HCT116 (cell line): ENCODE data around the gene ZNF396. TPM values are rescaled to one million over a fixed set of nuclear protein-coding genes. Genes with fewer than 3 reads are reported as not detected.

Experiments used
- ATAC-seq: fragments of 200-7000 bp; cut with Tn5 transposase; 2 replicates; pipeline ENCODE4 v1.9.1; 2020; ENCODE audit warnings: mild to moderate bottlenecking, moderate library complexity
- BruUV-seq: library from RNA; stranded (reverse); fragments of 400-500 nt; replicated peaks from 2 replicates; lab custom pipeline; 2021; lab: Mats Ljungman, UMichigan
- CTCF ChIA-PET: fragments of 300-600 bp; sonication (Branson Sonifier 250); formaldehyde crosslinking; loops from one replicate; lab custom pipeline; 2021; ENCODE audit warnings: antibody characterized with exemption; lab: Charles Lee
- POLR2A ChIA-PET: fragments of 300-600, 350-600 bp; sonication (Branson Sonifier 250); formaldehyde crosslinking; loops from one replicate; lab custom pipeline; 2021; ENCODE audit warnings: antibody characterized with exemption; lab: Charles Lee
- RAD21 ChIA-PET, 2 experiments: fragments of 300-600 bp; sonication (Branson Sonifier 250); formaldehyde crosslinking; loops; one replicate each; lab custom pipeline; 2023; ENCODE audit warnings: low total read pairs in 2 of 2; ENCODE audit not compliant: uncharacterized antibody in 2 of 2, unreplicated experiment in 2 of 2, low non-redundant PET in 1 of 2; lab: Charles Lee
- DNase-seq: peaks from one replicate; pipeline ENCODE4 v3.0.0-alpha.2; 2010; ENCODE audit warnings: low read depth, low spot score
- H2AFZ ChIP-seq: fragments of 200-600 bp; shearing (Covaris generic), sonication (generic); 2 replicates; pipeline ENCODE4 v1.6.1; 2017; ENCODE audit warnings: low read depth, mixed run types, mixed read lengths, antibody characterized with exemption, low read length; ENCODE audit not compliant: poor library complexity, severe bottlenecking
- H3K27ac ChIP-seq: 2 replicates; pipeline ENCODE4 v1.5.1; 2012; ENCODE audit warnings: low read depth, low read length
- H3K27me3 ChIP-seq: fragments of 200-600 bp; sonication (generic); 2 replicates; pipeline ENCODE4 v1.6.1; 2016; ENCODE audit warnings: mixed run types, low read length, mixed read lengths; ENCODE audit not compliant: insufficient read depth
- H3K36me3 ChIP-seq, 2 experiments: fragments of 200-500 bp in 1 of 2; fragments of 200-600 bp in 1 of 2; sonication (Bioruptor generic) in 1 of 2; sonication (generic) in 1 of 2; 2 replicates each; pipeline versions ENCODE4 v1.5.1 to v1.6.1; 2014 to 2016; ENCODE audit warnings: low read length in 2 of 2, inconsistent platforms in 1 of 2, mixed read lengths in 1 of 2, mixed run types in 1 of 2; ENCODE audit not compliant: insufficient read depth in 2 of 2, control insufficient read depth in 1 of 2
- H3K4me1 ChIP-seq, 2 experiments: fragments of 200-600 bp in 1 of 2; sonication (generic) in 1 of 2; 2 replicates each; pipeline versions ENCODE4 v1.5.1 to v1.6.1; 2012 to 2017; ENCODE audit warnings: low read length in 2 of 2, inconsistent platforms in 1 of 2, mild to moderate bottlenecking in 1 of 2, mixed read lengths in 1 of 2, mixed run types in 1 of 2, moderate library complexity in 1 of 2; ENCODE audit not compliant: insufficient read depth in 2 of 2, control insufficient read depth in 1 of 2
- H3K4me2 ChIP-seq: fragments of 200-600 bp; sonication (generic); 2 replicates; pipeline ENCODE4 v1.6.1; 2017; ENCODE audit warnings: mixed run types, low read length, mixed read lengths
- H3K4me3 ChIP-seq, 2 experiments: fragments of 200-600 bp in 1 of 2; sonication (generic) in 1 of 2; replicated peaks in 1 of 2; 2 replicates each; pipeline ENCODE4 v1.5.1; 2011 to 2016; ENCODE audit warnings: low read length in 2 of 2, control low read depth in 1 of 2, low read depth in 1 of 2, mild to moderate bottlenecking in 1 of 2, mixed read lengths in 1 of 2, mixed run types in 1 of 2
- H3K79me2 ChIP-seq: fragments of 200-600 bp; sonication (generic); 2 replicates; pipeline ENCODE4 v1.6.1; 2017; ENCODE audit warnings: mild to moderate bottlenecking, mixed run types, low read length, moderate library complexity, mixed read lengths; ENCODE audit not compliant: insufficient read depth
- H3K9ac ChIP-seq: fragments of 200-600 bp; sonication (generic); 2 replicates; pipeline ENCODE4 v1.6.1; 2016; ENCODE audit warnings: low read length, mixed read lengths
- H3K9me2 ChIP-seq: fragments of 200-600 bp; sonication (generic), shearing (Covaris generic); 2 replicates; pipeline ENCODE4 v1.6.1; 2017; ENCODE audit warnings: mixed run types, mild to moderate bottlenecking, moderate library complexity; ENCODE audit not compliant: insufficient read depth
- H3K9me3 ChIP-seq, 2 experiments: fragments of 200-500 bp in 1 of 2; fragments of 200-600 bp in 1 of 2; sonication (Bioruptor generic) in 1 of 2; sonication (generic) in 1 of 2; 2 replicates each; pipeline ENCODE4 v1.6.1; 2014 to 2017; ENCODE audit warnings: low read length in 2 of 2, mixed read lengths in 2 of 2, inconsistent platforms in 1 of 2, low read depth in 1 of 2, mild to moderate bottlenecking in 1 of 2, mixed run types in 1 of 2, moderate library complexity in 1 of 2; ENCODE audit not compliant: control insufficient read depth in 1 of 2, insufficient read depth in 1 of 2
- H4K20me1 ChIP-seq: fragments of 200-600 bp; sonication (generic), shearing (Covaris generic); 2 replicates; pipeline ENCODE4 v1.6.1; 2017; ENCODE audit warnings: mixed run types, mild to moderate bottlenecking, moderate library complexity; ENCODE audit not compliant: insufficient read depth
- ATF3 ChIP-seq: IDR thresholded peaks from 2 replicates; pipeline ENCODE4 v1.6.1; 2012
- CBX3 ChIP-seq: IDR thresholded peaks from 2 replicates; pipeline ENCODE4 v1.6.1; 2012; ENCODE audit warnings: low read depth
- CEBPB ChIP-seq: IDR thresholded peaks from 2 replicates; pipeline ENCODE4 v1.6.1; 2012; ENCODE audit warnings: low read depth
- CTCF ChIP-seq, 3 experiments: fragments of 200-600 bp in 1 of 3; sonication (generic) in 1 of 3; IDR thresholded peaks in 2 of 3; conservative IDR thresholded peaks in 1 of 3; 2 replicates each; pipeline ENCODE4 v1.5.1; 2012 to 2017; ENCODE audit warnings: low read depth in 2 of 3, low read length in 2 of 3, antibody characterized with exemption in 1 of 3, borderline replicate concordance in 1 of 3, control low read depth in 1 of 3, mild to moderate bottlenecking in 1 of 3, mixed read lengths in 1 of 3, mixed run types in 1 of 3, moderate library complexity in 1 of 3; ENCODE audit not compliant: insufficient read depth in 1 of 3
- ELF1 ChIP-seq: IDR thresholded peaks from 2 replicates; pipeline ENCODE4 v1.6.1; 2012; ENCODE audit warnings: low read depth, borderline replicate concordance
- EZH2phosphoT487 ChIP-seq: fragments of 200-600 bp; IDR thresholded peaks from 2 replicates; pipeline ENCODE4 v1.6.1; 2018; ENCODE audit warnings: antibody characterized with exemption, borderline replicate concordance
- POLR2A ChIP-seq: IDR thresholded peaks from 2 replicates; pipeline ENCODE4 v1.7.0; 2011; ENCODE audit warnings: borderline replicate concordance; ENCODE audit not compliant: insufficient read depth, insufficient read length; ENCODE audit errors: extremely low read depth
- POLR2AphosphoS5 ChIP-seq: IDR thresholded peaks from 2 replicates; pipeline ENCODE4 v1.6.1; 2011; ENCODE audit warnings: mild to moderate bottlenecking, low read depth, low read length, moderate library complexity
- RAD21 ChIP-seq: IDR thresholded peaks from 2 replicates; pipeline ENCODE4 v1.6.1; 2012; ENCODE audit warnings: low read depth, mild to moderate bottlenecking
- REST ChIP-seq: IDR thresholded peaks from 2 replicates; pipeline ENCODE4 v1.6.1; 2012; ENCODE audit warnings: low read depth
- SRF ChIP-seq: IDR thresholded peaks from 2 replicates; pipeline ENCODE4 v1.6.1; 2012; ENCODE audit warnings: low read depth
- TCF7L2 ChIP-seq: IDR thresholded peaks from 2 replicates; pipeline ENCODE4 v1.7.0; 2011; ENCODE audit warnings: borderline replicate concordance, inconsistent platforms; ENCODE audit not compliant: insufficient read depth, insufficient read length; ENCODE audit errors: extremely low read depth
- intact Hi-C: fragments of 100-400 bp; cut with micrococcal nuclease; formaldehyde crosslinking; loops from 2 replicates; pipeline ENCODE4 v1.10.0; 2022
- total RNA-seq: library from RNA; stranded (reverse); gene quantifications from one replicate; pipeline ENCODE4 v1.2.1, GENCODE V29; 2021; ENCODE audit not compliant: unreplicated experiment
- TF ChIP-seq, protein P1 (sequence below): IDR thresholded peaks from 2 replicates; pipeline ENCODE4 v1.6.1; 2012

ZNF396 gene
- total RNA-seq, 1 experiment from 2014 or later: 1.3 TPM

GRCh38 chr18:35386600-35387100, 9.5 kb upstream of the ZNF396 start:
- H3K4me1 ChIP-seq: 0 out of 4 replicates have a peak, but pooled peaks cover 0 to 4% of the 10 kb centered on the region in 2 experiments
- peak overlapping the region; percentile 24 for H3K4me2 ChIP-seq
- no peak overlapping the region for H3K27ac ChIP-seq
- H4K20me1 ChIP-seq: no peaks in the 10 kb centered on the region
- DNase-seq (peak; percentile 69), ATAC-seq (peak; percentile 95)
- 0 out of 2 replicates have a peak, but pooled peaks cover 6% of the 10 kb centered on the region for H3K27me3 ChIP-seq
- no peaks in the 10 kb centered on the region for H3K36me3 ChIP-seq
- intact Hi-C loops: loop anchor here (5.0 to 10.0 kb wide), 3 partner anchors 382 to 586 kb away; partner anchors contain the start of gene RMP24
- no peak overlapping the region for H3K9ac ChIP-seq
- peak overlapping the region; percentile 40 for H2AFZ ChIP-seq
- H3K9me2 ChIP-seq: no peaks in the 10 kb centered on the region
- no peaks in the 10 kb centered on the region for H3K9me3 ChIP-seq
- ChIA-PET RAD21 (interaction anchor here in 1 of 2 experiments (0.6 to 0.9 kb wide), 2 partner anchors 390 to 520 kb away, joined by 3 read pairs; no protein-coding TSS in a partner anchor), POLR2A (interaction anchor here (1.0 kb wide), 1 partner anchor 9 kb away, joined by 5 read pairs; no protein-coding TSS in a partner anchor)
- no peak overlapping the region for H3K4me3 ChIP-seq
- H3K79me2 ChIP-seq: no peaks in the 10 kb centered on the region
- TF ChIP-seq CEBPB (no peak), CTCF (IDR thresholded peaks at IDR 0.05 in 2 of 3, conservative IDR thresholded peaks at IDR 0.05 in 1 of 3; ENCODE audit: borderline replicate concordance in 1 of 3, insufficient read depth in 1 of 3, low read depth in 2 of 3, low read length in 2 of 3) (peak; percentile 66 to 87 (median 85)), RAD21 (peak; percentile 75), CBX3 (0 out of 2 replicates have a peak, but pooled peaks have one; percentile 15), POLR2AphosphoS5 (no peak)
- TF ChIP-seq, all 23 proteins: peak for 3
- no TSS peak for BruUV-seq
- CTCF ChIA-PET: interaction anchor here (0.6 to 1.7 kb wide), 18 partner anchors 8 to 898 kb away, joined by 3 to 11 read pairs (median 4); partner anchors contain the start of gene ZNF396

GRCh38 chr18:35383136-35383535, 6.0 kb upstream of the ZNF396 start:
- no peaks in the 10 kb centered on the region for H4K20me1 ChIP-seq
- CTCF ChIA-PET: no interaction called here
- no peak for ATAC-seq
- TF ChIP-seq REST (no peak), TCF7L2 (no peak), RAD21 (no peak), SRF (no peak), EZH2phosphoT487 (no peak), ELF1 (no peak), POLR2A (no peak), ATF3 (no peak)
- TF ChIP-seq, protein P1, sequence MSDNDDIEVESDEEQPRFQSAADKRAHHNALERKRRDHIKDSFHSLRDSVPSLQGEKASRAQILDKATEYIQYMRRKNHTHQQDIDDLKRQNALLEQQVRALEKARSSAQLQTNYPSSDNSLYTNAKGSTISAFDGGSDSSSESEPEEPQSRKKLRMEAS: no peak

More at GRCh38 chr18:35383136-35383535, 6.0 kb upstream of the ZNF396 start:
- H3K36me3 ChIP-seq: no peaks in the 10 kb centered on the region
- H3K9ac ChIP-seq: no peak overlapping the region
- no TSS peak for BruUV-seq
- no peak for DNase-seq
- H3K9me2 ChIP-seq: no peaks in the 10 kb centered on the region; the same call in 1 of the 2 replicates
- no peak overlapping the region for H3K27ac ChIP-seq
- no peaks in the 10 kb centered on the region for H3K9me3 ChIP-seq
- H3K79me2 ChIP-seq: no peaks in the 10 kb centered on the region
- ChIA-PET POLR2A (no interaction called here), RAD21 (no interaction called here)
- H3K27me3 ChIP-seq: no peaks in the 10 kb centered on the region
- 0 out of 4 replicates have a peak, but pooled peaks cover 0 to 4% of the 10 kb centered on the region in 2 experiments for H3K4me1 ChIP-seq
- no peak overlapping the region for H3K4me2 ChIP-seq
- H3K4me3 ChIP-seq: no peak overlapping the region
- no peak overlapping the region for H2AFZ ChIP-seq
- intact Hi-C loops: loop anchor here (10.0 kb wide), 1 partner anchor 378 kb away; no protein-coding TSS in a partner anchor
